Hematopoietic multipotent progenitor cell treated with erythropoietin and hydrocortisone succinate and interleukin-3 and kit ligand, for 15 days (in vitro differentiated cells): ENCODE results near the gene CAMK1D.
A peak's percentile ranks its signal among the peaks of the same experiment; 100 is the strongest.

Experiments
- DNase-seq: peaks from one replicate; pipeline ENCODE4 v3.0.0-alpha.2; 2015; ENCODE audit warnings: low spot score

CAMK1D gene

DNA sequence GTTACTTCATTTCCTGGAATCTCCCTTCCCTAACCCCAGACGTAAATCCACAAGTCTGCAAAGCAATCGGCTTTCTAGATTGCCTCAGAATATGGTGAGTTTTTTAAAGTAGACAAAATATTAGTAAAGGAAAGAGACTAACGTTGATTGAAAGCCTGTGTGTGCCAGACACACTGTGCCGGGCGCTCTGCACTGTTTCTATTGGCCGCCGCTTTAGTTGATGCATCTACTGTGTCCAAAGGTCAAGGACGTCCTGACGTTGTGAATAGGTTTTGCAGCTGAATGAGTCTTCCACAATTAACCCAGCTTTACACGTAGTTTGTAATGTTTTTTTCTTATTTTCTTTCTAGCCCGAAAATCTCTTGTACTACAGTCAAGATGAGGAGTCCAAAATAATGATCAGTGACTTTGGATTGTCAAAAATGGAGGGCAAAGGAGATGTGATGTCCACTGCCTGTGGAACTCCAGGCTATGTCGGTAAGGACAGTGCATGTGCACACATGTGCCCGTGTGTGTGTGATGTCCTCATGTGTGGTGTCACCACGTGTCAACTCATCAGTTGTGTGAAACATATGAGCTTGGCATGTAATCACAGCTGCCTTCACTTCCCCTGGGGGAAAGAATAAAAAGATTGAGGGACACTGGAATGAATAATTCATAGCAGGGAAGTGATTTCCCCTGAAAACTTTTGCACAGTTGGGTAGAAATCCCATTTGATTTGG lies 420.1 kb downstream of the CAMK1D start:
- no peak for DNase-seq

GRCh38 chr10:12771981-12772760 lies 422.8 kb downstream of the CAMK1D start:
- no peak for DNase-seq

DNA sequence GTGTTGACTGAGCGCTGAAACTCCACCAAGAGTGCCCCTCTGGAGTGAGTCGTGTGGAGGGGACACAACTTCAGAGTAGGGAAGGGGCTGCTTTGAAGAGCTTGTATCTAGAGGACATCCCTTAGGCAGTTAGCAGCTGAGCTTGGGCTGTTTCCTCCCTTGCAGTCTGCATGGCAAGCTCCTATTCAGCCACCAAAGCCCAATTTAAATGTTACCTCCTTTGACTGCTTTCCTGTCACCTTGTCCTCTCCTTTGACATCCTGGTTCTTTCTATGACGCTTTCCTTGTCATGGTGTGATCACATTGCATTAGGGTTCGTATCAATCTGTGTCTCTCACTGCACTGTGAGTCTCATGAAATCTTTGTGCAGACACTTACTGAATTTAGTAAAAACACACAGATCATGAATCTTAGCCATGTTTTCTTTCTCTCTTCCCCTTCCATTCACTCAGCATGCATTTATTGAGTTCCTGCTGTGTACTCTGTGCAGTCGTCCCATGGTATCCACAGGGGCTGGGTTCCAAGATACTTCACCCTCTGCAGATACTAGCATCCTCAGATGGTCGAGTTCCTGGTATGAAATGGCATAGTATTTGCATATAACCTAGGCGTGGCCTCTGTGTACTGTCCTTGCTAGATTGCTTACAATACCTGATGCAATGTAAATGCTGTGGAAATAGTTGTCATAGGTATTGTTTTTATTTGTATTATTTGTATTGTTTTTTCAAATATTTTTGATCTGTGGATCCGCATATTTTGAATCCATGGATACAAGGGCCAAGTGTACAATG lies 423.6 kb downstream of the CAMK1D start:
- no peak for DNase-seq

- DNase-seq: no peak
These were observed 425.0 kb downstream of the CAMK1D start for GRCh38 chr10:12774204-12774894.

GRCh38 chr10:12777840-12778585 lies 428.7 kb downstream of the CAMK1D start:
- DNase-seq: no peak

DNA sequence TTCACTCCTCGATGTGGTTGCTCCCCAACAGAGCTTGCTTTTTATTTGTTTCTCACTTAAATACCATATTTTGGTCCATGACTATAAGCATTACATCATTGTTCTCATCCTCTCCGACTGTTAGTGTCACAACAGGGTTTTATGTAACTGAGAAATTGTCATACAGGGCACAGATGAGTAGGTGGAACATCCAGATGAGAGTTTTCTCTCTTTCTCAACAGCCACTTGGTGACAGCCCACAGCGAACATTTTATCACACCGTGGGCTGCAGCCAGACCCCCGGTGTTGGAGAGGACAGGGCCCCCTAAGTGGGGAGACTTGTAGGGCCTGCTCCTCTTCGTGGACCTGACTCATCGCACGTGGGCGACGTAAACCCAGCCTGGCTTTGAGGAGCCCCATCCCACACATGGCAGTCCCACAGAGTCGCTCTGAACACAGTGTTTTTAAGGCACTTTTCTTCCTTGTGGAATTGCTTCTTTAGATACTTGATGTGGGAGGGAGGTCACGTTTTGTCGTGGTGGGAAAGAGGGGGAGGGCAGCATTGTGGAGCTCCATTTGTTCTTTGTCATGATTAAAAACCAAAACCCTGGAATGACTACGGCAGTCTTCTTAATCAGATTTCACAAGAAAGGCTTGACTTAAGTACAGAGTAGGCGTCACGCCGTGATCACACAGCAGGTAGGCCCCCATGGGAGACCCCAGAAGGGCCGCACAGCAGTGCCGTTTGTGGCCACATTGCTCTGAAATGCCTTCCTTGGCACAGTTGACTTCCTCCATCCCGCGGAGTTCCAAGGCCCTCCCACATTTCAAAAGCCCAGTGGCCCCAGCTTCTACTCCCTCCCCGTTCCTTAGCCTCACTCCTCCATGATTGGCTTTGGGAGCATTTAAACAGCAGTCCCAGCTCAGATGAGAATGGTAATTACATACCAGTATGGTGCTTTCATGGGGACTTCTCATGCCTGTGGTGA lies 431.6 kb downstream of the CAMK1D start:
- DNase-seq: no peak

- DNase-seq: no peak
These were observed 432.6 kb downstream of the CAMK1D start for GRCh38 chr10:12781976-12782375.

DNA sequence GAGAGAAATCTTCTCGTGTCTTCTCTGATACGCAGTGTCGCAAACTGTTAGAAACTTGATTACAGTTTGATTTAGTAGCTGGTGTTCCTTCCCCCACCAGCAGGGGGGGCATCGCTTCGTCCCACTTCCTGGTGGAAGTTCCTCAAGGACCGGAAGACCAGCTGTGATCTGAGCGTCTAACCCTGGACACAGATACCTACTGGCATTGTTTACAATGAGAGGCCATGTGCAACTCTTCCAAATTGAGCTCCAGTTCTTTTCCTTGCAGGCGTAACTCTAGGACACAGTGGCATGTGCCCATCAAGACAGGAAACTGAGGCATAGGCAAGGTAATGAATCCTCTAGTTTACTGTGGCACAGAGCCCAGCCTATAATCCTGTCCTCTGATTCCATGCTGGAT lies 433.2 kb downstream of the CAMK1D start:
- DNase-seq: peak; percentile 55

DNA sequence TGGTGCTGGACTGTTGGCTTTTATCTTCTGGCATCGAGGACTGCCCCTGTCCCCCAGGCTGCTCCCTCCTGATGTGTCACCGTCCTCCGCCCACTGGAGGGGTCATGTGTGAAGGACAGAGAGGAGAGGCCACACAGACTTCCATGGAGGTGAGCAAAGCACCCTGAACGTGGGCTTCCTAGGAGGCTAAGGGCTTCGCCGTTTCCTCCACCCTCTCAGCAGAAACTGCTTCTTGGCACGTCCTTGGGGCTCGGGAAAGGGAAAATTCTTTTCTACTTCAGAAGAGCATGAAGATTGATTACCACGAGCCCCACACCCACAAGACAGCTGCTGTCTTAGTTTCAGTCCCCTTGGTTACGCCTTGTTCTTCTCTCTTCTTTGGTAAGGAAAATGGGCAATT lies 433.9 kb downstream of the CAMK1D start:
- DNase-seq: no peak

DNA sequence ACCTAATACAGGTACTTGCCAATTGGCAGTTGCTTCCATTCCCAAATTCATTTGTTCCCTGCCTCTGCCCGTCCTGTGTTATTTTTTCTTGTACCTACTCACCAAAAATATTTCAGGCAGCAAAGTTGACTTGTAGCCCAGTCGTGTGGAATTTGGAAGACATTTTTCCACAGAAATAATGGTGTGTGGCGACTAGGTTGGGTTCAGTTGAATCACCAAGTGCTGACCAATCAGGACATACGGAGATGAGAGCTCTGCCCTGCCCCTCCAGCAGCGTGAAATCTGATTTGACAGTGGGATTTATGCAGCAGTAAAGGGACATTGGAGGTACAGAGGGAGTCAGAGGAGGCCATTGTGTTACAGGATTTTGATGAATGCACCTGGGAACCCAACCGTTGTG lies 435.3 kb downstream of the CAMK1D start:
- no peak for DNase-seq

DNA sequence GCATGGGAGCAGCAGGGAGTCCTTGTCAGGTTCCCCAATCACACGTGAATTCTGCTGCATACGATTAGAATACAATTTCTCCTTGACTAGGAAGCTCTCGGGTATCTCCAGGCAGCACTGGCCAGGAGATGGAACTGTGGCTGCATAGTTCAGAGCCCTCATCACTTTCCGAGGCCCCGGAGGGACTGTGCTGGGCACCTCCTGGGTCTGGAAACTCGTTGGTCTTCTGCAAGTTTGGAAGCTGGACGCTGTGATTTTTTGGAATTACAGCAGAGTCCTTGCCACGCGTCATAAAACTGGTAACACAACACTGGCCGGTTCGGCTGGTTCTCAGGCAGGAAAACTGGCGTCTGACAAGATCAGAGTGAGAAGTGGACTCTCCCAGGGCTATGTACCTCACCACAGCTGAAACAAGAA lies 436.1 kb downstream of the CAMK1D start:
- DNase-seq: no peak

- no peak for DNase-seq
These were observed 437.9 kb downstream of the CAMK1D start for GRCh38 chr10:12787297-12787696.

GRCh38 chr10:12788277-12788676 lies 438.9 kb downstream of the CAMK1D start:
- DNase-seq: no peak

DNA sequence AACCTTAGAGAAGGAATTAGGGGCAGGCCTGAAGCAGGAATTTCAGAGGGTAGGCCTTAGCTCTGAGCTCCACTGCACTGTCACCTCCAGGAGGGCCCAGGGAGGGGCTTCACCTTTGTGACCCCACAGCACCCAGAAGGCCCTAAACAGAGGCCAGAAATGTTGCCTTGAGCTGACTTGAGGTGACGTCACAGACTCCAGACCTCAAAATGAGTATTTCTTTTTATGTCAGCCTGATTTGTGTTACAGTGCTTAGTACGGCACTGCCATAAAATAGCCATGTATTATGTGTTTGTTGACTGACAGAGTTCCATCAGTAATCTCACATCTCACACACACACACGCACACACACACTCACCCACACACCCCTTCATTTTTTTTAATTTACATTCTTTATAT lies 440.9 kb downstream of the CAMK1D start:
- no peak for DNase-seq

DNA sequence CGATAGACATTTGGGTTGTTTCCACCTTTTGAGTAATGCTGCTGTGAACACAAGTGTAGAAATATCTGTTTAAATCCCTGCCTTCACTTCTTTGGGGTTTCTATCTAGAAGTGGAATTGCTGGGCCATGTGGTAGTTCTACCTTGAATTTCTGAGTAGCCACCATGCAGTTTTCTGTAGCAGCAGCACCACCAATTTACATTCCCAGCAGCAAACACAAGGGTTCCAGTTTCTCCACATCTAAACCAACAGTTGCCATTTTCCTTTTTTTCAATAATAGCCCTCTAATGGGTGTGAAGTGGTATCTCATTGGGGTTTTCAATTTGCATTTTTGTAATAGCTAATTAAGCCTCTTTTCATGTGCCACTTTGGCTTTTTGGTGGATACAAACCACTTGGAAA lies 442.4 kb downstream of the CAMK1D start:
- no peak for DNase-seq

DNA sequence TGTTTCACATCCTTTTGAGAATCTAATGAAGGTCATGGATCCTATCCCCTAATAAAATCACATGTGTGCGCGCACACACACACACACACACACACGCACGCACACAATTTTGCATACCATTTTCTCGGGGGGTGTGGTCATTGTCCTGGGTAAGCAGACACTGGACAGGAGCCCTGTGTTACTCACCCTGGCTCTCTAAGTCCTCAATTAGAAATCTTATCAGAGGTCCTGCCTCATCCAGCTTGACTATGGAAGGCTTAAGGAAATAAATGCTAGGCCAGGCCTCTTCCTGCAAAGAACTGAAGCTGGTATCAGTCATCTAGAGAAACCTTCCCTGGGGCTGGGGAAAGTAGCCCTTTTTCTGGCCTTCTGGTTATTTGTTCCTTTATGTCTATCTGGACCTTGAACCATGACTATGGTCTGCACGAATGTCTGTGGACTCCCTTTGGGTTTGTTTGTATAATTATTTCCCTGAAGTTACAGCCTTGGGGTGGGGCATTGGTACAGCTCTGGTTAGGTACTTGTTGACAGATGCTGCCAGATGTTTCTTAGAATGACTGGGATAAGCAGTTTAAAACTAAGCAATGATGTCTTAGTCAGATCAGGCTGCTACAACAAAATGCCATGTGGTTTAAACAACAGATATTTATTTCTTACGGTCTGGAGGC lies 443.7 kb downstream of the CAMK1D start:
- DNase-seq: no peak

GRCh38 chr10:12795315-12796110 lies 446.2 kb downstream of the CAMK1D start:
- DNase-seq: no peak

GRCh38 chr10:12796401-12797160 lies 447.2 kb downstream of the CAMK1D start:
- no peak for DNase-seq
